Testis (tissue), 3 donors: ENCODE data around the gene NUDT14. TPM values are rescaled to one million over a fixed set of nuclear protein-coding genes. Genes with fewer than 3 reads are reported as not detected.

ENCODE experiments used
- DNase-seq: peaks from one replicate; pipeline ENCODE4 v3.0.0-alpha.2; 2019
- H3K27ac ChIP-seq, 2 donors: fragments of 200-600 bp; sonication (generic); one replicate each; pipeline ENCODE4 v1.5.1; 2019
- H3K27me3 ChIP-seq: fragments of 200-600 bp; sonication (generic); one replicate; pipeline ENCODE4 v1.5.1; 2019
- H3K36me3 ChIP-seq: fragments of 200-600 bp; sonication (generic); one replicate; pipeline ENCODE4 v1.5.1; 2017; ENCODE audit warnings: low read depth; ENCODE audit errors: missing control alignments
- H3K4me1 ChIP-seq: fragments of 200-600 bp; sonication (generic); one replicate; pipeline ENCODE4 v1.5.1; 2019
- H3K4me3 ChIP-seq, 2 donors: fragments of 200-600 bp; sonication (generic); one replicate each; pipeline ENCODE4 v1.5.1; 2017 to 2019
- H3K9me3 ChIP-seq: fragments of 200-600 bp; sonication (generic); one replicate; pipeline ENCODE4 v1.5.1; 2017
- CTCF ChIP-seq, 3 experiments: fragments of 450-650 bp in 2 of 3; fragments of 200-600 bp in 1 of 3; sonication (generic) in 1 of 3; IDR thresholded peaks; one replicate each; pipeline ENCODE4 v1.5.1; 2016 to 2019; ENCODE audit warnings: antibody characterized with exemption in 3 of 3, mild to moderate bottlenecking in 2 of 3, moderate library complexity in 1 of 3
- POLR2A ChIP-seq: fragments of 450-650 bp; IDR thresholded peaks from one replicate; pipeline ENCODE4 v1.6.1; 2017; ENCODE audit warnings: antibody characterized with exemption, mild to moderate bottlenecking, moderate library complexity
- WGBS, 2 donors: methylation state at CpG; one replicate each; pipeline ENCODE4 v1.1.5; 2018; 5-methylcytosine and 5-hydroxymethylcytosine counted together
- intact Hi-C: fragments of 100-400 bp; cut with DNase I; formaldehyde crosslinking; loops from one replicate; pipeline ENCODE4 v1.15.1; 2023; ENCODE audit warnings: low total_unique reads
- polyA plus RNA-seq: library from polyadenylated mRNA; stranded (reverse); fragments of 350-450 nt; fragmentation: Illumina TruSeq; extraction: RNeasy Lipid Tissue Mini Kit (QIAGEN cat#74804); gene quantifications from one replicate; pipeline ENCODE4 v1.2.3, GENCODE V29; 2014; ENCODE audit warnings: low read depth, low replicate concordance; ENCODE audit not compliant: insufficient read depth
- total RNA-seq, 2 donors: library from RNA; depleted of rRNA; stranded (reverse); fragments of >200 nt; gene quantifications; one replicate each; pipeline ENCODE4 v1.2.3, GENCODE V29; 2016

NUDT14 gene
- total and polyA plus RNA-seq, 3 donors from 2014 or later, result 22.0 to 40.0 (median 28.1) TPM

GRCh38 chr14:105205673-105206208 is 24.6 kb upstream of the NUDT14 start:
- H3K27me3 ChIP-seq, result no peaks in the 10 kb centered on the region
- WGBS, 2 donors, result 24 to 47% methylated on average over 3 to 12 of the region's 12 CpGs
- intact Hi-C loops, result loop anchor here (10.0 kb wide), 1 partner anchor 79 kb away; no protein-coding TSS in a partner anchor
- TF ChIP-seq CTCF (IDR thresholded peaks at IDR 0.05) (no peak), POLR2A (no peak)
- H3K4me1 ChIP-seq, result peaks cover 15% of the 10 kb centered on the region
- no peak overlapping the region for H3K27ac ChIP-seq
- H3K36me3 ChIP-seq, result no peaks in the 10 kb centered on the region
- no peaks in the 10 kb centered on the region for H3K9me3 ChIP-seq
- DNase-seq, result peak; percentile 67
- no peak overlapping the region for H3K4me3 ChIP-seq

DNA sequence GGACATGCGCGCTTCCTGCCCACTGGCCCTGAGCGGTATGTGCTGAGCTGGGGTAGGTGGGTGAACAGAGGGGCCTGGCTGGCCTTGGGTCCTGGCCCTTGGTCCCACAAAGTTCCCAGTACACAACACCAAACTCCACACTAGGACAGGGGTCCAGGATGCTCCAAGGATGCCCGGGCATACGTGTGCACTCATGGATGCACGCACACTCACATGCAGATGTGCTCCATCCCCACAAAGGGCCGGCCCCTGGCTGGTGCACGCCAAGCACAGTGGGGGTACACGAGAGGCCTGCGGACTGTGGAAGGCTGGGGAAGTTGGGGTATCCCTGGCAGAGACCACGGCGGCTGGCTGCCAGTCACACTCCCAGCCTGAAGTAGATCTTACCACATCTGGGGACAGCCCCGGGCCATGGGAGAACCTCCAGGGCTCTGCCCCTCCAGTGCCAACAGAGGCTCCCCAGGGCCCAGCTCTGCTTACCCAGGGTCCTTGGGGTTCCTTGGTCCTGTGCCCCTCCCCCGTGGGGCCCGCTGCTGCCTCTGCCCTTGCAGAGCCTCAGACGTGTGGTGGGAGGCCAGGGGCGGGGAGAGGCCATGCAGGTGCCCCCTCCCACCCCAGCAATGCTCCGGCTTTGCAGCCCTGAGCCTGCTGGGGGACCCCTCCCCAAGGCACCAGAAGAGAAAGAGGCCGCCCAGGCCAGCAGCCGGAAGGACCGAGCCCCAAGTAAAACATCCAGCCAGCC is 24.0 kb upstream of the NUDT14 start:
- no peak overlapping the region for H3K4me3 ChIP-seq
- H3K36me3 ChIP-seq, result no peaks in the 10 kb centered on the region
- 42 to 61% methylated on average over 6 to 20 of the region's 21 CpGs for WGBS, 2 donors
- no peaks in the 10 kb centered on the region for H3K27me3 ChIP-seq
- TF ChIP-seq CTCF (IDR thresholded peaks at IDR 0.05) (no peak), POLR2A (no peak)
- H3K4me1 ChIP-seq, result peaks cover 15% of the 10 kb centered on the region
- no peaks in the 10 kb centered on the region for H3K9me3 ChIP-seq
- no peak overlapping the region for H3K27ac ChIP-seq
- no peak for DNase-seq
- intact Hi-C loops, result loop anchor here (5.0 to 10.0 kb wide), 3 partner anchors 80 to 322 kb away; partner anchors contain the start of gene TMEM121

DNA sequence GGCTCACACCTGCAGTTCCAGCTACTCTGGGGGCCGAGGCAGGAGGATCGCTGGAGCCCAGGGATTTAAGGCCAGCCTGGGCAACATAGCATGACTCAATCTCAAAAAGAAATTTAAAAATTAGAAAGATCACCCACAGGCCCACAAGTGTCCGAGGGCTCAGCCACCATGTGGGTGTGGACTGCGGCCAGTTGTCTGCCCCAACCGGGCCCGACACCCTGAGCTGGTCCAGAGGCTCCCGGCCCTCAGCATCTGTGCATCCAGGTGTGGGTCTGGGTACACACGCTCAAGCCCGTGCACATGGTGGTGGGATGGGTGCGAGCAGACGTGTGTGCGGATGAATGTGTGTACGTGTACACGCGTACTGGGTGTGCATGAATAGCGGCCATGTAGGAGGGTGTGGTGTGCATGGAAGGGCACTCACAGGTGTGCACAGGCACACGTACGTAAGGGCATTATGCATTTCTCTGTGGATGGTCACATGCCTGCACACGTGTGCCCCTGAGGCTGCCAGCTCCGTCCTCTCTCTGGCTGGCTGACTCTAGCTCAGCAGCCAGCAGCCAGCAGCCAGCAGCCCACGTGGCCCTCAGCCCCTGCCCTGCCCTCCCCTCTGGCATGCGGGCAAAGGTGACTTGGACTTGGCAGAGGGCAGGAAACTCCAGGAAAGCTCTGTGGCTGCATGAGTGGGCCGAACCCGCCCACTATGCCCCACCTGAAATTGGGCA is 23.3 kb upstream of the NUDT14 start:
- TF ChIP-seq CTCF (IDR thresholded peaks at IDR 0.05), result no peak
- Histone ChIP-seq H3K4me3 (no peak overlapping the region), H3K9me3 (no peaks in the 10 kb centered on the region), H3K36me3 (no peaks in the 10 kb centered on the region), H3K27ac (no peak overlapping the region), H3K4me1 (peaks cover 15% of the 10 kb centered on the region), H3K27me3 (no peaks in the 10 kb centered on the region)
- 58 to 63% methylated on average over 13 to 24 of the region's 24 CpGs for WGBS, 2 donors
- intact Hi-C loops, result loop anchor here (5.0 to 10.0 kb wide), 3 partner anchors 80 to 323 kb away; partner anchors contain the start of gene TMEM121
- DNase-seq, result peak; percentile 60

GRCh38 chr14:105203701-105204100 is 22.6 kb upstream of the NUDT14 start:
- Histone ChIP-seq H3K27ac (no peak overlapping the region), H3K9me3 (no peaks in the 10 kb centered on the region), H3K36me3 (no peaks in the 10 kb centered on the region), H3K4me1 (peaks cover 15% of the 10 kb centered on the region), H3K4me3 (no peak overlapping the region), H3K27me3 (no peaks in the 10 kb centered on the region)
- intact Hi-C loops, result loop anchor here (5.0 to 10.0 kb wide), 3 partner anchors 81 to 324 kb away; partner anchors contain the start of gene TMEM121
- 67 to 75% methylated on average over 1 to 6 of the region's 6 CpGs for WGBS, 2 donors
- TF ChIP-seq POLR2A (no peak), CTCF (IDR thresholded peaks at IDR 0.05) (no peak)
- DNase-seq, result no peak
